ENCODE results near the gene TAS2R16. TPM values are rescaled to one million over a fixed set of nuclear protein-coding genes. Genes with fewer than 3 reads are reported as not detected.

Gene TAS2R16
- total RNA-seq, 1 experiment from 2014 or later = not detected

DNA sequence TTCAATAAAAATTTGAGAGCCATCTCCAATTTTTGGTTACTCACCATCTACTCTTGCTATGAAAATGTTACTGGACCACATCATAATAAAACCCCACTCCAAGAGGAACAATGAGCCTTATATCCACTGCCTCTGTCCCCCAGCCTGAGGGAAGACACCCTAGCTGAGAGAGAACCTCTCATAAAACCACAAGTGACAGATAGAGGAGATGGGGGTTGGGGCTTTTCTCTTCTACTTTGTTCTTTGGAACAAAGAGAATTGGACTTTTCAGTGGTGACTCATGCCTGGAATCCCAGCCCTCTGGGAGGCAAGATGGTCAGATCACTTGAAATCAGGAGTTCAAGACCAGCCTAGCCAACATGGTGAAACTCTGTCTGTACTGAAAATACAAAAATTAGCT lies 27.6 kb upstream of the TAS2R16 start:
- Histone ChIP-seq H3K9me3 (ENCODE audit: control insufficient read depth, low read depth, low read length) (no peaks in the 10 kb centered on the region), H3K4ac (ENCODE audit: low read depth, low read length) (no peak overlapping the region), H3K4me1 (ENCODE audit: insufficient read depth, low read length) (no peaks in the 10 kb centered on the region), H2BK12ac (ENCODE audit: insufficient read length, low read depth, low read length) (no peak overlapping the region), H3K9ac (ENCODE audit: extremely low read depth, insufficient read length, low read length) (no peak overlapping the region), H2BK5ac (ENCODE audit: insufficient read length, low read length) (no peak overlapping the region), H3K27me3 (ENCODE audit: insufficient read depth, low read length) (no peaks in the 10 kb centered on the region), H2AK5ac (ENCODE audit: insufficient read length, low read length) (no peak overlapping the region), H3K18ac (ENCODE audit: insufficient read length, low read depth, low read length) (no peak overlapping the region), H3K4me2 (ENCODE audit: insufficient read depth, insufficient read length, low read length) (no peak overlapping the region), H3K14ac (ENCODE audit: insufficient read depth, low read length) (no peak overlapping the region), H2AFZ (ENCODE audit: low read length) (no peak overlapping the region), H4K91ac (ENCODE audit: insufficient read length, low read depth, low read length) (no peak overlapping the region), H3K27ac (ENCODE audit: insufficient read length, low read depth, low read length) (no peak overlapping the region), H2BK20ac (ENCODE audit: low read depth, low read length, poor library complexity, severe bottlenecking) (no peak overlapping the region), H3K79me1 (ENCODE audit: insufficient read depth, low read depth, low read length, poor library complexity, severe bottlenecking) (no peaks in the 10 kb centered on the region), H3T11ph (ENCODE audit: low read length) (no peak overlapping the region), H4K8ac (replicated peaks; ENCODE audit: insufficient read length, low read depth, low read length) (no peak overlapping the region), H3K56ac (ENCODE audit: insufficient read length, low read depth, low read length) (no peak overlapping the region), H4K5ac (ENCODE audit: insufficient read length, low read depth, low read length) (no peak overlapping the region), H3K23ac (ENCODE audit: insufficient read length, low read depth, low read length) (no peak overlapping the region), H3K23me2 (ENCODE audit: insufficient read length, low read depth, low read length, poor library complexity, severe bottlenecking) (no peaks in the 10 kb centered on the region), H2BK120ac (ENCODE audit: low read depth, low read length, poor library complexity, severe bottlenecking) (no peak overlapping the region), H2BK15ac (ENCODE audit: low read depth, low read length) (no peak overlapping the region), H4K20me1 (ENCODE audit: control insufficient read depth, insufficient read depth, insufficient read length) (no peaks in the 10 kb centered on the region), H3K79me2 (ENCODE audit: insufficient read depth, low read length) (no peaks in the 10 kb centered on the region)
- no peak for TF ChIP-seq CTCF (conservative IDR thresholded peaks at IDR 0.05)
- H3K27me3 Mint-ChIP-seq (ENCODE audit: low read depth) = no peaks in the 10 kb centered on the region
- DNase-seq = no peak
- H3K4me1 Mint-ChIP-seq = no peaks in the 10 kb centered on the region; a peak in 1 of 4 replicates
- no peak overlapping the region for H3K4me3 Mint-ChIP-seq
- no peak overlapping the region for H3K27ac Mint-ChIP-seq
- H3K36me3 Mint-ChIP-seq (ENCODE audit: insufficient read depth in 1 of 3, low read depth in 3 of 3) = no peaks in the 10 kb centered on the region
- H3K9me3 Mint-ChIP-seq = no peaks in the 10 kb centered on the region
